Activated CD8-positive, alpha-beta memory T cell treated with anti-CD3 and anti-CD28 coated beads, Interleukin-2, amount 50 U/mL, for 24 hours (primary cell): Measurements from ENCODE around the gene GJA9.

Source experiments
- DNase-seq: peaks from one replicate; pipeline ENCODE4 v3.0.0-alpha.2; 2020; ENCODE audit errors: extremely low read depth

GJA9 gene

DNA sequence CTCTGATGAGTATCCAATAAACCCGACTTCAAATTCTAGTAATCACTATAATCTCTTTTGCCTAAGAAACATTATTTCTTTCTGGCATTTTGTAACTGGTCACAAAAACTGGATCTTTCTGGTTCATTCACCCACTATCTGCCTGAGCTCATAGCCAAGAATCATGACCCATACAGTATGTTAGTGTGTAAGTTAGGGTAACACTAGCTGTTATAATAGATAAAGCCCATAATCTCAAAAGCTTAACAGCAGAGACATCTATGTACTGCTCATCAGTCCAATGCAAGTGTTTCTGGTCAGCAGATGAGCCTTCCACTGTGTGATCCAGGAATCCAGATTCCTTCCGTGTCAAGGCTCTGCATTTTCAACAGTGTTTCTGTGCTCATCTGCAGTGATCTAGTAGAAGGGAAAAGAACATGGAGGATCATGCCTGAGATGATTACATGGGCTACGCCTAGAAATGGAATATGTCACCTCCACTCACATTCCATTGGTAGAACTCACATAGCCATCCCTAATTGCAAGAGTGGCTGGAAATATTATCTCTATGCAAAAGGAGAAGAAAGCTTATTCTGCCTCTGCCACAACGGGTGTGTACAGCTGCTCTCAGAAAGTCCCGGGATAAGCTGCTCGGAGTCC, 49.5 kb downstream of the GJA9 start:
- no peak for DNase-seq

DNA sequence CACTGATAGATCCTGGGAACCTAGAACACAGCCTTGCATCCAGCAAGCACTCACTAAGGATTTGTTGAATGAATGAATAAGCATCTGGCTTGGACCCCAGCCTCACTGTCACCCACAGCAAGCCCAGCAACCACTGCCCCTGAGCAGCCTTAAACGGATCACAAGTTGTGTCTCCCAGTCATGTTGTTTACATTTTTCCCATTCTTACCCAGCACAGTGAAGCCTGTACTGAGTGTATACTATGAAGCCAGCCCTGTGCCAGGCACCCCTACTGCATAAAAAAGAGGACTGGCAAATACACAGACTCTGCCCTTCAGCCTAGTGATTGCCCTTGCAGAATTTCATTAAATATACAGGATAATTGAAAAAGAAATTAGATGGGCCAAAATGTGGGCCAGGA, 52.0 kb downstream of the GJA9 start:
- DNase-seq: no peak

DNA sequence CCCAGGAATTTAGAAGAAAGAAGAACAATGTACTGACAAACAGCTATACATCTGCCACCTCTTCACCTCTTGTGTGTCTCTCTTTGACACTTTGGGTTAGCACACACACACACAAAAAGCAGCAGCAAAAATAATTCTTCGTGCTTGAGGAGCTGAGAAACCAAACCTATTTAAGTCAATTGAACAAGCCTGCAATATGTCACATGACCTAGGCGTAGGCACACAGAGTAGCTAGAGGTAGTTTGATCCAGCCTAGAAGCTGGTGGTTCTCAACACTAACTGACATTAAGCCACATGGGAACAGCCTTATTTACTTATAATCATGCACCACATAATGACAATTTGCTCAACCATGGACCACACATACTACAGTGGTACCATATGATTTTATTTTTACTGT, 54.1 kb downstream of the GJA9 start:
- no peak for DNase-seq

DNA sequence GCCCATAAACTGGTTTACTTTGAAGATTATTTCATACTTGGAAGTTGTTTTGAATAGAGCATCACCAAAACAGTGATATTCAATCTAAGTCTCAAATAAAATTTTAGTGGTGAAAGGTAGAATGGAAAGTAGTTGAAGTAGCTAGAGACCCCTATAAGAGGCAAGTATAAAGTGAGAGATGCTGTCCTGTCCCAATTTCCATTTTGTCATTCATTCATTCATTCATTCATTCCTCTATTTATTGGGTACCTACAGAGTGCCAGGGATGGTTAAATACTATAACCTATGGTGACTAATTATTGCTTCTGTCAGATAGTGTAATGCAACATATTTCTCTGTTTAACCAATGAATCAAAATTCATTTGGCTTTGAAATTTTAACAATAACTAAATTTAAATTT, 54.5 kb downstream of the GJA9 start:
- DNase-seq: no peak

DNA sequence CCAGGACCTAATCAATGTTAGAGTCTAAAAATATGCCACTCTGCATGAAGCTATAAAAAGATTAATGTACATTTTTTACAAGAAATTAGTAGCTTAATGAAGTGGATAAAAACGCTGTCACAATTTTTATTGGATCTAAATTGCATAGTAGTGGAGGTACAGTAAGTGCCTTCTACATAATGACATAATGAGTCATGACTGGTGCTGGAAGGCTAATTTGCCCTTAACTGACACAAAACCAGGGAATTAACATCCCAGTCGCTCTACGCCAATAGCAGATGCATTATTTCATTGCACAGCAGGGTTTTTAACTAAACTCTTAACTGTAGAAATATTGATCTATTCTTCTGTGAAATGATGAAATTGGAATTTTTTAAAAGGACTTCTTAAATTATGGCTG, 55.1 kb downstream of the GJA9 start:
- DNase-seq: no peak
